ENCODE results near the gene PDK2.
"Not testable (repeated sequence)": the region's sequence is repeated elsewhere in the genome, so short reads cannot be mapped to it uniquely, and the experiment has no call there.

Gene PDK2

DNA sequence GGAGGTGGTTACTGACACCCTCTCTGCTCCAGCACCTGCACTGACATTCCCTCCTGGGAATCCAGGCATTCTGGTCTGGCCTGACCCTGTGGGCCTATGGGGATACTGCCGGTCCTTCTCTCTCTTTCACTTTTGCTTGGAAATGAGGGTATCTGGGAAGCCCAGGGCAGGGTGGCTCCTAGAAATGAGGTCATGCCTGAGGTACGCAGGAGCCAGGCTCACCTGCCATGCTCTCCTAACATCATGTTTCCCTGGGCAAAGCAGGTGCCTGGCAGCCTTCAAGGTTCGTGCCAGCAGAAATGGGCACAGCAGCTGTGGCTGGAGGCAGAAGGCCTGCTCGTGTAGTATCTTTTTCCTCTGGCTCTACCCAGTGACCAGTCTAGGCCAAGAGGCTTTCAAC, 35.9 kb upstream of the PDK2 start:
- DNase-seq, result no peak

DNA sequence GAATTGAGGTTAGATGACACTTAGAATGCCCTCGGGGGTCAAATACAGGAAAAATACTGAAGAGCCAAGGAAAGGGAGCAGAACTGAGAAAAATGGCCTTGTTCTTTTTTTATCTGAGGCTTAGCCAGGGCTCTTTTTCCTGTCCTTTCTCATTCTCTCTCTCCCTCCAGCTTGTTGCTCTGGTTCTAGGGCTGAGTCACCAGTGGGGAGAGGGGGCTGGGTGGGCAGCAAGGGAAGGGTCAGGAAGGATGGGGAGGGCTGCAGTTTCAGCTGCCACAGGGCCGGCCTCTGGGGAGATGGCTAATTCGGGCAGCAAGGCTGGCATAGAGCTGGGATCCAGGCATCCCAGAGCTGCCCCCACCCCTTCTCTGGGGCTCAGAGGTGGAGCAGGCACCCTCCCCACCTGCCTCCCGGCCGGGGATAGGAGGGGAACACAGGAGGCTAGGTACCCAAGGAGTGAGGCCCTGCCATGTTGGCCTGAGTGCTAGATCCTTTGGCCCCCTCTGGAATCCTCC, 35.3 kb upstream of the PDK2 start:
- peak; percentile 49 for DNase-seq

- DNase-seq, result peak; percentile 72
Observed at GRCh38 chr17:50060951-50061712, 34.0 kb upstream of the PDK2 start.

GRCh38 chr17:50061713-50062045, 33.5 kb upstream of the PDK2 start:
- DNase-seq, result not testable (repeated sequence)

DNA sequence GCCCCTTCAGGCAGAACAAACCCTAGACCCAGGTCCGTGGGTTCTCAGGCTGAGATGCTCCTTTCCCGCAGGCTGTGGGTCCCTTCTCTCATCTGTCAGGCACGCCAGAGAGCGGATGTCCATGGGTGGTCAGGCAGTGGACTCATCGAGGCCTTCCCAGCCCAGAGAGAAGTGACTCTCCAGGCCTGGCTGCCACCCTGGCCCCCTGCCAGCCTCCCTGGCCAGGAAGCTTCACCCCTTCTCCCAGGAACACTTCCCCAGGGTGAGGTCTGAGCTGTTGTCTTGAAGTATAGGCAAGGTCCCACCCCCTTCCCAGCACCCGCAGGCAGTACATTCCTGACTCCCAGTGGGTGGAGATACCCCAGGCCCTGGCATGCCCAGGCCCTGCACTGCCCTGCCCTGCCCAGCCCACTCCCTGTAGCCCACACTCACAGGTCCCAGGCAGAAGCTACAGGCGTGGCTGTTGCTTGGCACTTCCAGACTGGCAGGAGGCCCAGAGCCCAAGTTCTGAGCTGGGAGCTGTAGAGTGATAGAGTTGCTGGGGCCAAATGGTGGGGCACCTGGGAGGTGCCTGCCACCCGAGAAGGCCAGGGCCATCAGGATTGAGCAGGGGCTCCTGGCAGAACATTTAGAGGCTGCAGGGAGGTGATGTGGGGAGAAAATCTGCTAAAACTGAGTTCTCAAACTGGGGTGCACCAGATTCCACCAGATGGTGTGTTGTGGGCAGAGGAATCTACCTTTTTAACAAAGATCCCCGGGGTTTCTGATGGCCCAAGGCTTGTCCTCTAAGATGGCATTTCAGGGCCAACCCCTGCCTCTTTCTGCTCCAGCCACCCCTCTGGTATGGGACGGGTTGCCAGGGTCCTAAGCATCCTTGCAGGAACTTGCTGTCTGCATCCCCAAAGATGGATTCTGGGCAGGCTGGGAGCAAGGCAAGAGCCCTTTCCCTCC, 32.6 kb upstream of the PDK2 start:
- DNase-seq, result peak; percentile 38

DNA sequence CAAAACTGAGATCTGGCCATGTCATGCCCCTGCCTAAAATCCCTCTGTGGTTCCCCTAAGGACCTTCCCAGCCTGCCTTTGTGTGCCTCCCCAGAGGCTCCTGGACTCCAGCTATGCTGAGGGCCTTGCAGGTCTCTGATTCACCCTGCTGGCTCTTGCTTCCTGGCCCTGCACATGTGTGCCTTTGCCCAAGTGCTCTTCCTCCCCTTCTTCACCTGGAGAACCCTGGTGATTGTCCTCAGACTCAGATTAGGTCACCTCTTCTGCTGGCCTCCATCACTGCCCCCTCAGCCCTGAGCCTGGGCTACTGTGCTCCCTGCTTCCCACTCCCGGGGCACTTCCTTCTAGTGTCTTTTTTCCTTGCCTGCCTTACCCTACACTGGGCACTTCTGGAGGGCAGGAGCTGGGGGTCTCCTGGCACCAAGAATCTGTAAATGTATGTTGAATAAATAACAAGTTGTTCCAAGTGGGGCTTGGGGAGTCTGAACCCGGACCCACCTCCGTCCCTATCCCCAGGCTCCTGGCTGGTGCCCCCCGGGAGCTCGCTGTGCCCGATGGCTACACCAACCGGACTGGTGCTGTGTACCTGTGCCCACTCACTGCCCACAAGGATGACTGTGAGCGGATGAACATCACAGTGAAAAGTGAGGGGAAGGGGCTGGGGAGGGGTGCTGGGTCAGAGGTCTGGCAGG, 31.4 kb upstream of the PDK2 start:
- no peak for DNase-seq

- DNase-seq, result peak; percentile 93
Observed at GRCh38 chr17:50064253-50065001, 30.7 kb upstream of the PDK2 start.

DNA sequence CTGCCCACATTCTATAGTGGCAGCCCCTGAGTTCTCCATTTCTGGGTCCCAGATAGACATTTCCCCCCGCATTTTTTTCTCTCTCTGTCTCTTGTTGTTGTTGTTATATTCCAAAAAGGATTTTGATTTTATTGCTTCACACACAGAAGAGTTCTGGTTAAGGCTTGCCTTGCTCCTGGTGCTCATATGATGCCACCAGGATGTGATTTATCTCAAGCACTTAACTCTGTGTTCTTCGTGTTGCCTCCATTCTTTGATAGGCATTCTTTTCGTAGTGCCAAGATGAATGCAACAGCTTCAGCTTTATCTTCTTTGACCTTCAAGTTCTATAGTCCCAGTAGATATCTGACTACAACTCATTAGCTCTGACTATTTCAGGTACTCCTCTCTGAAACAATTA, 30.1 kb upstream of the PDK2 start:
- DNase-seq, result no peak

GRCh38 chr17:50066995-50067394, 28.2 kb upstream of the PDK2 start:
- DNase-seq, result no peak

DNA sequence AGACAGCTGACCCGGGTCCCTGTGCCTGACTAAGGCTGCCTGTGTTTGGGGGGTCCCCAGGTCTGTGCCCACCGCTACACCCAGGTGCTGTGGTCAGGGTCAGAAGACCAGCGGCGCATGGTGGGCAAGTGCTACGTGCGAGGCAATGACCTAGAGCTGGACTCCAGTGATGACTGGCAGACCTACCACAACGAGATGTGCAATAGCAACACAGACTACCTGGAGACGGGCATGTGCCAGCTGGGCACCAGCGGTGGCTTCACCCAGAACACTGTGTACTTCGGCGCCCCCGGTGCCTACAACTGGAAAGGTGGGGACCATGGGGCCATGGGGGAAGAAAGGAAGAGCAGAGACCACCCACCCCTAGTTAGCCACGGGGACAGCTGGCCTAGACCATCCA, 27.2 kb upstream of the PDK2 start:
- DNase-seq, result no peak

DNA sequence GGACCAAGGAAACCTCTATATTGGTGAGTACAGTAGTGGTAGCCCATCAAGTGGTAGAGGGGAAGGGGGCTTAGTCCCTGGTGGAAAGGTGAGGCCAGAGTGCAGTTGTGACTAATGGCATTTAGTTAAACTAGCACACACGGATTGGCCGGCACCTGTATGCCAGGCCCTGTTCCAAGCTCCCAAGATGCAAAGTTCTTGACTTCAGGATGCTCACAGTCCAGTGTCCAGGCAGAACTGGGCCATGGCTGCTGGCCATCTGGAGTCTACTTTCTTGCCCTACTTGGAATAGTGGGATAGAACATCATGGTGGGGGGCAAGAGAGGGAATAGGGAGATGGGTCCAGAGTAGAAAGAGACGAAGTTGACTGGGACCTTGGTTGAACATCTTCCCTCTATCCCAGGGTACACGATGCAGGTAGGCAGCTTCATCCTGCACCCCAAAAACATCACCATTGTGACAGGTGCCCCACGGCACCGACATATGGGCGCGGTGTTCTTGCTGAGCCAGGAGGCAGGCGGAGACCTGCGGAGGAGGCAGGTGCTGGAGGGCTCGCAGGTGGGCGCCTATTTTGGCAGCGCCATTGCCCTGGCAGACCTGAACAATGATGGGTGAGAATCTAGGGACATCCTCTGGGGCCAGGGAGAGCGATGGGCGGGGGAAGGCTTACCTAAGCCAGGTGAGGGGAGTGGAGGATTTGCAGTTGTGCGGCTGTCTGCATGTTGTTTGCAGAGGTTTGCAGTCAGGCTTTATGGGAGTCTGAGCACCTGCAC, 24.1 kb upstream of the PDK2 start:
- DNase-seq, result no peak

GRCh38 chr17:50071692-50072091, 23.5 kb upstream of the PDK2 start:
- no peak for DNase-seq

GRCh38 chr17:50072130-50072529, 23.0 kb upstream of the PDK2 start:
- no peak for DNase-seq

DNA sequence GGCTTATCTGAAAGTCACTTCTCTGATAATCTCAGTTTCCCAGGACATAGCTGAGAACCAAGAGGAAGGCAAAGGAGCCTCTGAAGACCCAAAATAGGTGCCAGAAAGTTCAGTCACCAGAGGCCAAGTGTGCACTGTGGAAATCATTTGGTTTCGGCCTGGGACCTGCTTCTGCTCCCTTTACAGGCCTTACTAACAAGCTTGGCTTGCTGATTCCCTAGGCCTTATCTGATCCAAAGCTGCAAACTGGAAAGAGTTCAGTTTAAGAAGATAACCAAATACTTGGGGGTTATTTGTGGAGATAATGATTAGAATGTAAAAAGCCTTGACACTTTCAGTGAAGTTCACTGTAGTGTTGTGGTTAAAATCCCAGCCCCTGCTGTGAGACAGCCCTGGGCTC, 22.2 kb upstream of the PDK2 start:
- no peak for DNase-seq

- no peak for DNase-seq
Observed at GRCh38 chr17:50074227-50074626, 20.9 kb upstream of the PDK2 start.

DNA sequence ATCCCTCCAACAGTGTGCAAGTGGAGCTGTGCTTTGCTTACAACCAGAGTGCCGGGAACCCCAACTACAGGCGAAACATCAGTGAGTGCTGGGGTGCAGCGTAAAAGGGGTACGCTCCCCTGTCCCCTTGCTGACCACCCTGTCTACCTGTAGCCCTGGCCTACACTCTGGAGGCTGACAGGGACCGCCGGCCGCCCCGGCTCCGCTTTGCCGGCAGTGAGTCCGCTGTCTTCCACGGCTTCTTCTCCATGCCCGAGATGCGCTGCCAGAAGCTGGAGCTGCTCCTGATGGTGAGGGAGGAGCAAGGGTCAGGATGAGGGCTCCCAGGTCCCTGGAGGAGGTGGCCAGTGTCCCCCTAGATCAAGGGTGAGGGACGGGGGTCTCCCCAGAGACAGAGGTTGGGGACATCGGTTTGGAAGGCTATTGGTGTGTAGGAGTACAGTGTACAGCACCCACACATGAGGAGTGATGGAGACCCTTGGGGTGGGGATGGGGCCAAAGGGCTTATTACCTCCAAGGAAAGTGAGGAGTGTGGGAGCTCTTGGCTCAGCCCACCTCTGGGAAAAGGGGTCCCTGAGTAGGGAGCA, 19.6 kb upstream of the PDK2 start:
- no peak for DNase-seq

DNA sequence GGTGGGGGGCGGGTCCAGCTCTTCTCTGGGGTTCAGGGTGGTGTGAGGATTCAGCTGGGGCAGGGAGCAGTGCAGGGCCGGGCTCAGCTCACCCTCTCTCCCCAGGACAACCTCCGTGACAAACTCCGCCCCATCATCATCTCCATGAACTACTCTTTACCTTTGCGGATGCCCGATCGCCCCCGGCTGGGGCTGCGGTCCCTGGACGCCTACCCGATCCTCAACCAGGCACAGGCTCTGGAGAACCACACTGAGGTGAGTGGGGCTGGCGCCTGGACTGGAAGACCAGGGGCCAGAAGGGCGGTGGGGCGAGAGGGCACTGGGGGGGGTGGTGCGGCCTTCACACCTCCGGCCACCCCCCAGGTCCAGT, 18.9 kb upstream of the PDK2 start:
- DNase-seq, result no peak

DNA sequence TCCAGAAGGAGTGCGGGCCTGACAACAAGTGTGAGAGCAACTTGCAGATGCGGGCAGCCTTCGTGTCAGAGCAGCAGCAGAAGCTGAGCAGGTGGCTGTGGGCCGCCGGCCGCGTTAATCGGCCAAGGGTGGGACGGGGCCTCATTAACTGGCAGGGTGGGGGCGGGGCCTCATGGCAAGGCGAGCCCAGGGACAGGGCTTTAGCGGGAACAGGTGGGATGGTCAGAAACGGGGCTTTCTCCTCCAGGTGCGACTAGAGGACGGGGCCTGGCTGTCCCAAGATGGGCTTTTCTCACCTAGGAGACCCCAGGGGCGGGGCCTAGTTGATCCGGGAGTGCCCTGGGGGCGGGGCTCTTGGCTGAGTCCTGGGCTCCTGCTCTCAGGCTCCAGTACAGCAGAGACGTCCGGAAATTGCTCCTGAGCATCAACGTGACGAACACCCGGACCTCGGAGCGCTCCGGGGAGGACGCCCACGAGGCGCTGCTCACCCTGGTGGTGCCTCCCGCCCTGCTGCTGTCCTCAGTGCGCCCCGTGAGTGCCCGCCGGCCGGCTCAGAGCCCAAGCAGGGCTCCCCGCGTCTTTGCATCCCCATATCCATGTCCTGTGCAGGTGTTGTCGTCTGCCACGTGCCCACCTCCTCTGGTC, 18.4 kb upstream of the PDK2 start:
- DNase-seq, result no peak

GRCh38 chr17:50078430-50078829, 16.7 kb upstream of the PDK2 start:
- DNase-seq, result no peak

DNA sequence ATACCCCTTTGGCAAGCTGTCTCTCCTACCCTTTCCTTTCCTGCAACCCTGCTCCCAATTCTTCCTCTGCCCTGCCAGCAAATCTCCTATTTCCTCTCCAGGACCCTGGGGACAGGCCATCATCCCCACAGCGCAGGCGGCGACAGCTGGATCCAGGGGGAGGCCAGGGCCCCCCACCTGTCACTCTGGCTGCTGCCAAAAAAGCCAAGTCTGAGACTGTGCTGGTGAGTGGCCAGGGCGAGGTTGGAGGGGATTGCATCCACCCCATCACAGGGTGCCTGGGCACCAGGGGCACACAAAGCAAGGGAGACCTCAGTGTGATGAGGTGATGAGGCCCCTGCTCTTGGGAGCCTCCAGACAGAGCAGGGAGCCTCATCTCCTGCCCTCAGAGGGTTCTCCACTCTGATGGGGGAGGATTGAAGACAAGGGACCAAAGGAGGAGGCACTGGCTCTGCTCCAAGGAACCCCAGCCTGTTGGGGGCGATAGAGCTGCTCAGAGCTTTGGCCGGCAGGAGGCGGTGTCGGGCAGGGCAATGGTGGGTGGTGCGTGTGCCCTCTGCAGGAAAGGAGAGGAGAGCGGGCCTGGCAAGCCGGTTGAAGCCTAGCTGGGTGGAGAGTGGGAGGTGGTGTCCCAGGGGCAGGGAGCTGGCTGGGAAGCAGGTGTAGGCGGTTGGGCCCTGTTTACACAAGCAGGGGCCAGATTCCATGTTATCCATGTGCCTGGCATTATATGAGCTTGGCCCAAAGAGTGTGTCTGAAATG, 15.6 kb upstream of the PDK2 start:
- DNase-seq, result no peak
